ENCODE data around the gene GLT8D1.

GLT8D1 gene

GRCh38 chr3:52710512-52710911 is 4.9 kb upstream of the GLT8D1 start:
- no peak for DNase-seq

- DNase-seq, result no peak
Observed at GRCh38 chr3:52707585-52707984, 2.0 kb upstream of the GLT8D1 start.

- DNase-seq, result no peak
Observed at GRCh38 chr3:52705438-52705687, 228 bp downstream of the GLT8D1 start.

- no peak for DNase-seq
Observed at GRCh38 chr3:52704611-52705437, 767 bp downstream of the GLT8D1 start.

GRCh38 chr3:52703341-52703740 is 2.2 kb downstream of the GLT8D1 start:
- no peak for DNase-seq

- DNase-seq, result no peak
Observed at GRCh38 chr3:52697632-52697965, 8.0 kb downstream of the GLT8D1 start.

GRCh38 chr3:52696830-52697631 is 8.6 kb downstream of the GLT8D1 start:
- no peak for DNase-seq

- no peak for DNase-seq
Observed at GRCh38 chr3:52695798-52696671, 9.6 kb downstream of the GLT8D1 start.

- DNase-seq, result no peak
Observed at GRCh38 chr3:52694528-52695189, 10.9 kb downstream of the GLT8D1 start.

GRCh38 chr3:52693071-52693470 is 12.5 kb downstream of the GLT8D1 start:
- DNase-seq, result no peak

GRCh38 chr3:52690560-52690959 is 15.0 kb downstream of the GLT8D1 start:
- DNase-seq, result no peak

GRCh38 chr3:52689151-52689550 is 16.4 kb downstream of the GLT8D1 start:
- no peak for DNase-seq

- DNase-seq, result no peak
Observed at GRCh38 chr3:52688266-52688665, 17.3 kb downstream of the GLT8D1 start.

GRCh38 chr3:52685709-52686691 is 19.6 kb downstream of the GLT8D1 start, which contains the start of the genes GNL3 and PBRM1:
Gene GNL3 (plus strand): TSS chr3:52686032. CDS start chr3:52686093, 61 bp downstream.
Gene PBRM1 (minus strand): TSS chr3:52685913.
- DNase-seq, result peak; percentile 77

GRCh38 chr3:52685285-52685708 is 20.3 kb downstream of the GLT8D1 start:
- DNase-seq, result peak; percentile 41

- no peak for DNase-seq
Observed at GRCh38 chr3:52684184-52684583, 21.4 kb downstream of the GLT8D1 start.

- no peak for DNase-seq
Observed at GRCh38 chr3:52683611-52684010, 22.0 kb downstream of the GLT8D1 start.

GRCh38 chr3:52682016-52682415 is 23.6 kb downstream of the GLT8D1 start:
- DNase-seq, result no peak

- DNase-seq, result no peak
Observed at GRCh38 chr3:52681596-52681995, 24.0 kb downstream of the GLT8D1 start.

GRCh38 chr3:52679811-52680210 is 25.8 kb downstream of the GLT8D1 start:
- no peak for DNase-seq

- no peak for DNase-seq
Observed at GRCh38 chr3:52679199-52679538, 26.4 kb downstream of the GLT8D1 start.

Data from NCI-H2227 treated with DMSO at 0.1 percent for 48 hours (cell line).